ENCODE data around the gene KLHL36.

GRCh38 chr16:84603940-84604339, 44.4 kb upstream of the KLHL36 start:
- TF ChIP-seq CTCF (IDR thresholded peaks at IDR 0.05) (no peak), POLR2A (IDR thresholded peaks at IDR 0.05) (no peak), POLR2AphosphoS5 (IDR thresholded peaks at IDR 0.05) (no peak), EP300 (IDR thresholded peaks at IDR 0.05) (no peak)

All from gastroesophageal sphincter (tissue), 3 donors.